Naive thymus-derived CD8-positive, alpha-beta T cell (primary cell): ENCODE measurements around the gene SKIC3. TPM values are rescaled to one million over a fixed set of nuclear protein-coding genes. Genes with fewer than 3 reads are reported as not detected.
A peak's percentile ranks its signal among the peaks of the same experiment; 100 is the strongest.

Source experiments
- ATAC-seq, 2 donors: fragments of 150-1000 bp; cut with Tn5 transposase in 1 of 2; sonication (Bioruptor Pico), chemical (Tn5 transposase) in 1 of 2; 1 replicate in 1 of 2; 2 replicates in 1 of 2; pipeline ENCODE4 v1.10.0; 2021; ENCODE audit warnings: mild to moderate bottlenecking in 2 of 2, moderate library complexity in 2 of 2
- POLR2A ChIA-PET: fragments of 350-600 bp; sonication (Branson Sonifier 250); formaldehyde crosslinking; loops from one replicate; lab custom pipeline; 2021; ENCODE audit warnings: antibody characterized with exemption; lab: Charles Lee
- DNase-seq, 10 donors: peaks; one replicate each; pipeline versions ENCODE4 v3.0.0 to v3.0.0-alpha.2; 2020 to 2022
- H3K27ac Mint-ChIP-seq, 10 donors: one replicate each; pipeline ENCODE4 v1.8.0; 2020 to 2022; ENCODE audit warnings: mild to moderate bottlenecking in 10 of 10, mixed read lengths in 10 of 10, moderate library complexity in 4 of 10, inconsistent platforms in 1 of 10
- H3K27me3 Mint-ChIP-seq, 5 donors: one replicate each; pipeline ENCODE4 v1.8.0; 2021 to 2022; ENCODE audit warnings: mixed read lengths in 5 of 5
- H3K36me3 Mint-ChIP-seq, 3 donors: one replicate each; pipeline ENCODE4 v1.8.0; 2020 to 2022; ENCODE audit warnings: mixed read lengths in 3 of 3, mild to moderate bottlenecking in 2 of 3, inconsistent platforms in 1 of 3
- H3K4me1 Mint-ChIP-seq, 4 donors: one replicate each; pipeline ENCODE4 v1.8.0; 2021 to 2022; ENCODE audit warnings: mixed read lengths in 4 of 4
- H3K4me3 Mint-ChIP-seq, 10 donors: one replicate each; pipeline ENCODE4 v1.8.0; 2020 to 2022; ENCODE audit warnings: mild to moderate bottlenecking in 10 of 10, mixed read lengths in 10 of 10, moderate library complexity in 6 of 10, inconsistent platforms in 1 of 10
- H3K9me3 Mint-ChIP-seq, 9 donors: one replicate each; pipeline ENCODE4 v1.8.0; 2020 to 2022; ENCODE audit warnings: mixed read lengths in 9 of 9, mild to moderate bottlenecking in 3 of 9, inconsistent platforms in 1 of 9, moderate library complexity in 1 of 9
- polyA plus RNA-seq, 3 donors: library from polyadenylated mRNA; unstranded; fragments of 300-500 nt; fragmentation: Illumina TruSeq; gene quantifications; one replicate each; pipeline ENCODE4 v1.2.3, GENCODE V29; 2021
- total RNA-seq, 8 experiments: library from RNA in 2 of 8; stranded (reverse) in 2 of 8; gene quantifications; one replicate each; pipeline ENCODE4 v1.2.3 and lab custom pipeline; 2021 to 2026

Gene SKIC3
- total and polyA plus RNA-seq, 5 experiments from 2014 or later: 36.7 to 93.5 (median 46.1) TPM

DNA sequence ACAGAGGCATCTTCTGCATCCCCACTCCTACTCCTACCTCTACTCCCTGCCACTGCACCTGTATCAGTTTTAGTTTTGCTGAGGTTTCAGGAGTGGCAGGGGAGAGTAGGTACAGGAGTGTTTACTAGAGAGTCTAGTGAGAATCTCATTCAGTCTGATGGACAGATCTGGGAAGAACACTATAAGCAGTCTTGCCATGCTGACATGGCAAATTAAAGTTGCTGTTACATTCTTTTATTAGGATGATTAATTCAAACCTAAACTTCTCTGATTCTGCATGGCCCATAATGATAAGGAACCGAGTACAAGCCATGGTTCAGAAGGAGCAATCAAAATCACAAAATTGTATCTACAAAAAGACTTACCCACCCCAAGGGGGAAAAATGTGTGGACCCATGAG is 7.5 kb upstream of the SKIC3 start:
- no peak for ATAC-seq
- POLR2A ChIA-PET: no interaction called here
- Mint-ChIP-seq H3K27ac (no peak overlapping the region), H3K4me3 (no peak overlapping the region), H3K27me3 (no peaks in the 10 kb centered on the region), H3K4me1 (peaks cover 11 to 15% (median 11%) of the 10 kb centered on the region in 4 donors), H3K9me3 (no peaks in the 10 kb centered on the region), H3K36me3 (peaks cover 10 to 17% (median 11%) of the 10 kb centered on the region in 3 donors)
- DNase-seq: no peak

DNA sequence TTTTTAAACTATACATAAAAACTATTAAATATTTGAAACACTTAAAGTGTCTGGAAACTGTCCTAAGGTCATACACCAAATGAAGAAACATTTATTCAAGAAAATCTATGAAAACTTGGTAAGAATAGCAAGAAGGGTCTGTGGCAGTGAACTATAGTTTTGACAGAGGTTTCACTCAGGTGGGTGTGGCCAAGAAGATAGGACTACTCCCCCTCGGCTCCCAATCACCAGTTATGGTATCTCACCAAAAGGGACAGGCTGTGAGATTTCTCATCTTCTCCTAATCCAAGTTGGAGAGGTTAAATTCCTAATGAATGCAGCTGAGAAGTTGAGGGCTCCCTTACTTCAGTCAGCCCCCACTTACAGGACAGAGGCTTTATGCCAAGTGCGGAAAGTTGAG is 3.1 kb upstream of the SKIC3 start:
- Mint-ChIP-seq H3K27ac (peak overlapping the region in 1 of 10 donors; percentile 30), H3K27me3 (no peaks in the 10 kb centered on the region), H3K36me3 (peaks cover 0 to 5% (median 4%) of the 10 kb centered on the region in 3 donors), H3K9me3 (no peaks in the 10 kb centered on the region), H3K4me3 (no peak overlapping the region), H3K4me1 (peaks cover 10 to 29% (median 25%) of the 10 kb centered on the region in 4 donors)
- POLR2A ChIA-PET: interaction anchor here (0.6 kb wide), 1 partner anchor 89 kb away, joined by 3 read pairs; no protein-coding TSS in a partner anchor
- DNase-seq: no peak
- ATAC-seq: no peak

DNA sequence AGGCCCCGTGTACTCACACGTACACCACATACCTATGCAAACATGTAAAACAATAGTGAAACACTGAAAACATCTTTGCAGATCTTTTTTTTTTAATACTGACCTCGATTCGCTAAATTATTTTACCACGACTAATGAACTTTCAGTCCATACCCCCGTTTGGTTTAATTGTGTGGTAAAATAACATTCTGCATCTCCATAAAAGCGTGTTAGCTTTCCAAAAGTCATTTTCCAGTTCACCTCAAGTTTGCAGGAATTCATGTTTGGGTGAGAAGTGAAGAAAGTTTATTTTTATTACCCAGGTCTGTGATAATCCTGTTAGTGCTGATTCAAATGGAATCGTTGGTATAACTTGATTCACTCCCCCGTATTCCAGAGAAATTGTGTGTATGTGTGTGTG is 776 bp upstream of the SKIC3 start:
- ATAC-seq (no peak), DNase-seq (no peak)
- peak overlapping the region; percentile 81 to 99 (median 98) for H3K27ac Mint-ChIP-seq
- H3K9me3 Mint-ChIP-seq: no peaks in the 10 kb centered on the region
- no peaks in the 10 kb centered on the region for H3K27me3 Mint-ChIP-seq
- POLR2A ChIA-PET: interaction anchor here (0.6 to 1.5 kb wide), 4 partner anchors 65 to 229 kb away, joined by 3 to 10 read pairs (median 3); partner anchors contain the start of gene RHOBTB3
- H3K36me3 Mint-ChIP-seq: peaks cover 4 to 17% (median 9%) of the 10 kb centered on the region in 3 donors
- H3K4me3 Mint-ChIP-seq: peak overlapping the region; percentile 89 to 100 (median 97)
- H3K4me1 Mint-ChIP-seq: peaks cover 18 to 45% (median 44%) of the 10 kb centered on the region in 4 donors

DNA sequence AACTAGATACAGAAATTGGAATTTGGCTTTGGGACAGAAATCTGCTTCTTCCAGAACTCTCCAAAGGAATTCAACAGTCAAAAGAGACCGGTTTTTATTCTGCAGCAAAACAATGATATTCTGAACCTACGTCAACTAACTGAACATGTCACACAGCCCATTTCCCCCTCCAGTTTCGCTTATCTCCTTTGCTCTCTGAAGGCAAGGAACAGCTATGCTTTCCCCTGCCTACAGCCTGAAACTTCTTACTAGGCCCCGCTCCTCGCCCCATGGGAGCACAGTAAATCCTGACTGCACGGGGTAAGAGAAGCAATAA is 488 bp downstream of the SKIC3 start:
- H3K36me3 Mint-ChIP-seq: peaks cover 7 to 27% (median 9%) of the 10 kb centered on the region in 3 donors
- H3K4me3 Mint-ChIP-seq: peak overlapping the region; percentile 89 to 100 (median 97)
- peak; percentile 30 to 46 for ATAC-seq
- H3K9me3 Mint-ChIP-seq: no peaks in the 10 kb centered on the region
- no peaks in the 10 kb centered on the region for H3K27me3 Mint-ChIP-seq
- POLR2A ChIA-PET: interaction anchor here (0.9 to 1.5 kb wide), 2 partner anchors 68 to 315 kb away, joined by 3 to 10 read pairs; no protein-coding TSS in a partner anchor
- peak overlapping the region; percentile 81 to 99 (median 98) for H3K27ac Mint-ChIP-seq
- peaks cover 22 to 51% (median 47%) of the 10 kb centered on the region in 4 donors for H3K4me1 Mint-ChIP-seq
- DNase-seq: no peak

DNA sequence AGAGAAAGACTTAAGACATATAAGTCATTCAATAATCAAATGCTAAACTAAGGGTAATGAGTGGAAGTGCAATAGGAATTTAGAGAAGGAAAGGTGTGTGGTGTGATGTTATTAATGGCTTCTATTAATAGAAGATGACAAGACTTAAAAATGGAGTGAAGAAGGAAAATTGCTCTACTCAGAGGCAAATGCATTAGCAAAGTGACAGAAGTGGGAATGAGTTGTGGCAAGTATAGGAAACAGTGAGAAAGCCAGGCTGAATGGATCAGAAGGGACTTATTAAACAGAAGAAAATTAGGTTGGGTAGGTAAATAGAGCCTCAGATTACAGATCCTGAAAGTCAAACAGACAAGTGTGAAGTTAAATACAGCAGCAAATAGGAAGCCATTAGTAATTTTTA is 5.7 kb downstream of the SKIC3 start:
- ATAC-seq: no peak
- Mint-ChIP-seq H3K4me1 (peaks cover 22 to 56% (median 45%) of the 10 kb centered on the region in 4 donors), H3K27ac (no peak overlapping the region), H3K4me3 (no peak overlapping the region), H3K9me3 (no peaks in the 10 kb centered on the region), H3K27me3 (no peaks in the 10 kb centered on the region), H3K36me3 (peaks cover 6 to 33% (median 19%) of the 10 kb centered on the region in 3 donors)
- no peak for DNase-seq
- POLR2A ChIA-PET: no interaction called here

DNA sequence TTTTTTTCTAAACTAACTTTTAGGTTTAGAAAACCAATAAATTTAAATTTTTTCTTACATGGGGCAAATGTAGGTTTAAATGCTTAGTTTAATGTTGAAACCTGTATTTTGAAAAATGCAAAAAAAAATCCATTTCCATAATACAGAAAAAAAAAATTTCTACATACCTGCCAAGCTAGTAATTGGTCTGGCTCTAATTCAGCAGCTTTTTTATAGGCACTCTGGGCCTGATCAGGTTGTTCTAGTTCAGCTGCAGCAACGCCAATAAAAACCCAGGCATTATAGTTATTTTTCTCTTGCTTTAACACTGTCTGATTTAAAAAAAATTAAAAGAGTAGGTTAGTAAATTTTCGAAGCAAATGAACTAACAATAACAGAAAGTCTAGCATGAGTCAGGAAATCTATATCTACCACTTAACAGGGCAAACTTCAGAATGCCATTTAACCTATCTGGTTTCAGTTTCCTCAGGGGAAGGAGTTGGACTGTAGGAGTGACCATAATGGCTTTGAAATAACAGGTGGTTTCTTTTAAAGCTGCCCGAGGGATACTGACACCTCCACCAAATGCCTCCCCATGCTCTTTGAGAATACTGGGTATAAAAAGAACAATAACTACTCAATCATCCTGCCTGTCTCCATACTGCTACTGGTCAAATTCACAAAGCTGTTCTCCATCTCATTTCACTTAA is 11.6 kb downstream of the SKIC3 start:
- ATAC-seq: no peak
- Mint-ChIP-seq H3K4me3 (no peak overlapping the region), H3K27me3 (no peaks in the 10 kb centered on the region), H3K36me3 (peaks cover 0 to 41% (median 25%) of the 10 kb centered on the region in 3 donors), H3K4me1 (peaks cover 5 to 26% (median 13%) of the 10 kb centered on the region in 4 donors), H3K27ac (peak overlapping the region in 2 of 10 donors; percentile 10 to 20), H3K9me3 (no peaks in the 10 kb centered on the region)
- no peak for DNase-seq
- POLR2A ChIA-PET: no interaction called here

DNA sequence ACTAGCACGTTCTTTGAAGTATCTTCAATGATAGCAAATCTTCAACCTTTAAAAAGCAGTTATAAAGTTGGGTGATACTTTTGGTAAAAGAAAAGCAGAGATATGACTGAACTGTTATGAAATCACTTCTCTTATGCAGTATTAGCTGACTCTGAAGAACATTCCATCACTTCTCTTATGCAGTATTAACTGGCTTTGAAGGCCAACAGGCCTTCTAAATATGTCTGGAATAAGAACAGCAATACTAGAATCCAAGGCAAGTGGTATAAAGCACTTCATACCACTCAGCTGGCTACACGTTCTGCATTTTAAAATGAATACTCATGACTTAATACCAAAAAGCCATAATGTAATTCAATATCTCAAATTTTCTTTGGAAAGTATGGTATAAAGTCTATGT is 17.3 kb downstream of the SKIC3 start:
- Mint-ChIP-seq H3K4me1 (peaks cover 0 to 29% (median 12%) of the 10 kb centered on the region in 4 donors), H3K4me3 (no peak overlapping the region), H3K36me3 (peaks cover 6 to 91% (median 49%) of the 10 kb centered on the region in 3 donors), H3K27me3 (no peaks in the 10 kb centered on the region), H3K9me3 (no peaks in the 10 kb centered on the region), H3K27ac (no peak overlapping the region)
- no peak for DNase-seq
- POLR2A ChIA-PET: no interaction called here
- ATAC-seq: no peak

DNA sequence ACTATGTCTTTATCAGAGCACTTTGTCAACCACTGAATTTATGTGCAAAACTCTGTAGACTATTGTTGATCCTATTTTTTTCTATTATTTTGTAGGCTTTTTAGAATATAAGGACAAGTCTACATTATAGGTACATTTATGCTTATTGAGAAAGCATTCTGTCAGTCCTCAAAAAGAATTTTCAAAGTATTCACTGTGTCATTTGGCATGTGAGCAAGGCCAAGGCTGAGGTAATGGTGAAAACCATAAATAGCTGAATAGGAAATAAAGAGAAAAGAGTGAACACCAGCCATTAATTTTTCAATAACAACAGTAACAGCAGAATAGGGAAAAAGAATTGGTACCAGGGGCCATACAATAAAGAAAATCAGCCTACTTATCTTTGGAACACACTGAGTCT is 21.0 kb downstream of the SKIC3 start:
- POLR2A ChIA-PET: no interaction called here
- H3K4me3 Mint-ChIP-seq: no peak overlapping the region
- no peaks in the 10 kb centered on the region for H3K9me3 Mint-ChIP-seq
- H3K4me1 Mint-ChIP-seq: peaks cover 0 to 23% (median 12%) of the 10 kb centered on the region in 4 donors
- peaks cover 11 to 80% (median 36%) of the 10 kb centered on the region in 3 donors for H3K36me3 Mint-ChIP-seq
- ATAC-seq: no peak
- no peaks in the 10 kb centered on the region for H3K27me3 Mint-ChIP-seq
- DNase-seq: no peak
- no peak overlapping the region for H3K27ac Mint-ChIP-seq

DNA sequence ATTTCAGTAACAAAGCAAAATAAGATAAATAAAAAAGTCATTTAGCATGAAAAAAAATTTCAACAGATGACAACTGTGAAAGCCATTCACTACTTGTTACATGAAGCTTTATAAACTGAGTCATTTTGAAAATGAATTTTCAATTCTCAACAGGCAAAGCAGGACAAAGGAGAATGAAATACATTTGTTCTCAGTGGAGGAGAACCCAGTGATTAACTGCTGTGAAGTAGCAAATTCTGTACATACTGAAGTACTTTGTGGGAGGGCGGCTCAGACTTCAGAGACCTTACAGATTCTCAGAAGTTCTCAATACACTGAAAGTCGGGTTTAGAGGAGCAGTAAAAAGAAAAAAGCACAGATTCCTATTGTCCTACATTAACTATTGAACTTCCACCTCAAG is 21.7 kb downstream of the SKIC3 start:
- Mint-ChIP-seq H3K27me3 (no peaks in the 10 kb centered on the region), H3K36me3 (peaks cover 11 to 83% (median 38%) of the 10 kb centered on the region in 3 donors), H3K4me1 (peaks cover 0 to 23% (median 12%) of the 10 kb centered on the region in 4 donors), H3K4me3 (no peak overlapping the region), H3K27ac (peak overlapping the region in 1 of 10 donors; percentile 14), H3K9me3 (no peaks in the 10 kb centered on the region)
- POLR2A ChIA-PET: no interaction called here
- ATAC-seq (no peak), DNase-seq (no peak)

DNA sequence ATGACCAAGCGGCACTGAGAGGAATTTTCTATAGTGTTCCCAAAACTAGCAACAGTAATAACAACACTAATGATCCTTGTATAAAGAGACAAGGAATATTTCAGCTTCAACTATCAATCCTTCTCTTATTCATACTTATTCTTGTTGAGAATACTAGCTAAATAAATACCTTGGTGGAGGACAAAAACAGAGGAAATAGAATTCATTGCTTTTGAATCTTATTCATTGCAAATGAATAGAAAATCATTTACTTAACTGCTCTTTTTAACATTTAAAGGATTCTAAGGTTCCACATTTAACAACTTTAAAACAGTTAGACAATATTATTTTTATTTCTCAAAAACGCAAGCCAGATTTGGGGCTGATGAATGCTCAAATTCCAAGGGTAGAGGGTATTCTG is 22.4 kb downstream of the SKIC3 start:
- POLR2A ChIA-PET: no interaction called here
- H3K9me3 Mint-ChIP-seq: no peaks in the 10 kb centered on the region
- H3K36me3 Mint-ChIP-seq: peaks cover 11 to 85% (median 37%) of the 10 kb centered on the region in 3 donors
- no peak for DNase-seq
- H3K27me3 Mint-ChIP-seq: no peaks in the 10 kb centered on the region
- H3K27ac Mint-ChIP-seq: no peak overlapping the region
- H3K4me1 Mint-ChIP-seq: peaks cover 0 to 23% (median 12%) of the 10 kb centered on the region in 4 donors
- no peak for ATAC-seq
- no peak overlapping the region for H3K4me3 Mint-ChIP-seq

DNA sequence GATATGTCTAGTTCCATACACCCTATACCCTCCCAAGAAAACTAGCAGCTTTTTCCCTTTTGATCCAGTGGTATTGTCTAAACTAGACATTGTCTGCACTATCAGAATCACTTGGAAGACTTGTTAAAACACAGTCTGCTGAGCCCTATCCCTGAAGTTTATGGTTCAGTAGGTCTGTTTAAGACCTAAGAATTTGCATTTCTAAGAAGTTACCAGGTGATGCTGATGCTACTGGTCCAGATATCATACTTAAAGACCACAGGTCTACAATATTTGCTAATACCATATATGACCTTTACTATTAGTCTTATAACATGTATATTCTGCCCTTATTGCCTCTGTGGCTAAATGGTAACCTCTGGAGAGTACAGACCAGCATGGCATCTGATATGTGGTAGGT is 23.3 kb downstream of the SKIC3 start:
- DNase-seq: no peak
- no peaks in the 10 kb centered on the region for H3K27me3 Mint-ChIP-seq
- ATAC-seq: no peak
- no peak overlapping the region for H3K27ac Mint-ChIP-seq
- H3K4me1 Mint-ChIP-seq: peaks cover 0 to 18% (median 12%) of the 10 kb centered on the region in 4 donors
- peaks cover 11 to 85% (median 35%) of the 10 kb centered on the region in 3 donors for H3K36me3 Mint-ChIP-seq
- no peaks in the 10 kb centered on the region for H3K9me3 Mint-ChIP-seq
- POLR2A ChIA-PET: interaction anchor here (0.6 kb wide), 1 partner anchor 8 kb away, joined by 4 read pairs; no protein-coding TSS in a partner anchor
- H3K4me3 Mint-ChIP-seq: no peak overlapping the region

DNA sequence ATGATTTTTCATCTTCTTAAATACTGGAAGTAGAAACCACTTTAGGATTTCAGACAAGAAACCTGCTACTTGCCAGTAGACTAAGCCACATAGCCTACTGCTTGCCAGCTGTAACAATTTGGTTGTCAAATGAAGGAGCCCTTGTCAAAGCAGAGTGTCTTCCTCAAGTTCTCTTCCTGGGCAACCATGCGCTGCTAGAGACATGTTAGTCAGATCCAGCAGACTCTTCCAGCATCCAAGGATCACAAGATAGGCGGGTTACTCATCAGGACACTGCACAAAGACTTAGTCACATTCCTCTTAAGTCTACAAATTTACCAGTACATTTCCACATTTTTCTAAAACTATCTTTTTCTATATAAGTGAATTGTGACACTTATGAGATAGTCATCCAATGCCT is 24.4 kb downstream of the SKIC3 start:
- Mint-ChIP-seq H3K27ac (no peak overlapping the region), H3K36me3 (peaks cover 11 to 85% (median 34%) of the 10 kb centered on the region in 3 donors), H3K9me3 (no peaks in the 10 kb centered on the region), H3K4me1 (peaks cover 0 to 18% (median 13%) of the 10 kb centered on the region in 4 donors), H3K27me3 (no peaks in the 10 kb centered on the region), H3K4me3 (no peak overlapping the region)
- POLR2A ChIA-PET: no interaction called here
- ATAC-seq (no peak), DNase-seq (no peak)

DNA sequence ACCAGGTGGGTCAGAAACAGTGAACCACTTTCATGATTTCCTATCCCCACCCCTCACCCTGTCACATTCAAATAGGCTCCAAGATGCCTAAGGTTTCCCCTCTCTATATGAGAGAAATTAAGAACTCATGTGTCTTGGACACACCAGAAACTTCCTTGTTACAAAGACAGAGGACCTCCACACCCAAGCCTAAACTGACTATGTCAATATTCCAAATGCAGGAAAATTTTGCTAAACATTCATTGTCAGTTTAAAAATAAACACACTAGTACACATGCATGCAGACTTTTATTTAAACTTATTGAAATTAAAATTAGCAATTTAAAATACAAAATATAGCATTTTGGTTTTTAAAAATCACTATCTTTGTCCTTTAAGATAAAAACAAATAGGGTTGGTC is 26.2 kb downstream of the SKIC3 start:
- ATAC-seq (no peak), DNase-seq (no peak)
- H3K9me3 Mint-ChIP-seq: no peaks in the 10 kb centered on the region
- no peak overlapping the region for H3K27ac Mint-ChIP-seq
- H3K4me1 Mint-ChIP-seq: peaks cover 0 to 7% (median 2%) of the 10 kb centered on the region in 4 donors
- H3K36me3 Mint-ChIP-seq: peaks cover 5 to 84% (median 29%) of the 10 kb centered on the region in 3 donors
- POLR2A ChIA-PET: no interaction called here
- H3K27me3 Mint-ChIP-seq: no peaks in the 10 kb centered on the region
- H3K4me3 Mint-ChIP-seq: no peak overlapping the region
